GM19035 (cell line): Measurements from ENCODE around the gene TMEM229B.

Experiments used
- ATAC-seq: cut with Tn5 transposase; IDR thresholded peaks from one replicate; pipeline ENCODE4 v1.9.1; 2021; ENCODE audit not compliant: unreplicated experiment

The TMEM229B gene

GRCh38 chr14:67426161-67426560 is 62.4 kb downstream of the TMEM229B start:
- ATAC-seq, result no peak

- ATAC-seq, result no peak
These were observed 62.9 kb downstream of the TMEM229B start for GRCh38 chr14:67425608-67426007.

- no peak for ATAC-seq
These were observed 64.0 kb downstream of the TMEM229B start for GRCh38 chr14:67424539-67424938.

- no peak for ATAC-seq
These were observed 65.1 kb downstream of the TMEM229B start for GRCh38 chr14:67423424-67423823.

- ATAC-seq, result no peak
These were observed 66.9 kb downstream of the TMEM229B start for GRCh38 chr14:67421356-67422224.
